GM13977 (cell line): Measurements from ENCODE around the gene COL4A2.

Experiments used
- DNase-seq: peaks from one replicate; pipeline ENCODE4 v3.0.0; 2012; ENCODE audit warnings: low spot score
- CTCF ChIP-seq: IDR thresholded peaks from 2 replicates; pipeline ENCODE4 v1.5.1; 2012; ENCODE audit warnings: mild to moderate bottlenecking, control low read depth; ENCODE audit not compliant: insufficient read depth; ENCODE audit errors: extremely low read depth, missing control alignments
- in situ Hi-C: fragments of 300-500 bp; cut with MboI; formaldehyde crosslinking; loops from one replicate; pipeline ENCODE4 v1.12.0; 2022; ENCODE audit warnings: low sequenced_read_pairs, low pct_unique_long_range_greater_than_20kb, mixed read lengths, inconsistent platforms; ENCODE audit not compliant: unreplicated experiment

COL4A2 gene

GRCh38 chr13:110428313-110428712, 121.2 kb downstream of the COL4A2 start:
- TF ChIP-seq CTCF = no peak
- DNase-seq = no peak
- in situ Hi-C loops = no loop called here

GRCh38 chr13:110430391-110431336, 123.6 kb downstream of the COL4A2 start:
- DNase-seq = no peak
- in situ Hi-C loops = no loop called here

GRCh38 chr13:110431425-110432294, 124.6 kb downstream of the COL4A2 start:
- in situ Hi-C loops = no loop called here
- DNase-seq = no peak
- no peak for TF ChIP-seq CTCF

More at GRCh38 chr13:110430391-110431336, 123.6 kb downstream of the COL4A2 start:
- TF ChIP-seq CTCF = no peak

- DNase-seq = no peak
- in situ Hi-C loops = no loop called here
- no peak for TF ChIP-seq CTCF
Measured at GRCh38 chr13:110432522-110432921, 125.4 kb downstream of the COL4A2 start.

GRCh38 chr13:110433014-110433413, 125.9 kb downstream of the COL4A2 start:
- no peak for DNase-seq
- no peak for TF ChIP-seq CTCF
- in situ Hi-C loops = no loop called here

GRCh38 chr13:110434629-110435028, 127.5 kb downstream of the COL4A2 start:
- no peak for TF ChIP-seq CTCF
- no peak for DNase-seq
- in situ Hi-C loops = no loop called here
